GM12872 (cell line): ENCODE data around the gene TNFRSF8.

Source experiments
- CTCF ChIP-seq: IDR thresholded peaks from 3 replicates; pipeline ENCODE4 v1.5.1; 2011; ENCODE audit warnings: low read depth, mild to moderate bottlenecking, low read length, moderate library complexity; ENCODE audit not compliant: insufficient read depth

TNFRSF8 gene

GRCh38 chr1:12064073-12064969 lies 1.2 kb downstream of the TNFRSF8 start:
- TF ChIP-seq CTCF, result no peak

DNA sequence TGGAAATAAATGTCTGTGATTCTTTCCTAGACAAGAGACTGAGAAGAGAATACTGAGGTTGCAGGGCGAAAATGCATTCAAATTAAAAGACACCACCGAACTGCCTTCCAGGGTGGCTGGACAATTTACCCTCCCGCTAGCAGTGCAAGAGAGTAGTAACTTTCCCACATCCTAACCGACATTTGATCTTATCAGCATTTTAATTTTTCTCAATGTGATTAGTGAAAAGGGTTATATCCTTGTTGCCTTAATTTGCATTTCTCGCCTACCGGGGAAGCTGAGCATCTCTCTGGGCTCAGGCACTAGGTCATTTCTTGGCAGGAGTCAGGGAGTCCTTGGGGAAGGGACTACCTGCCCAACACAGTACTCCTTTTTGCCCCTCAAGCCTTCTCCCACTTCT lies 2.8 kb downstream of the TNFRSF8 start:
- TF ChIP-seq CTCF, result no peak

- TF ChIP-seq CTCF, result no peak
Measured at GRCh38 chr1:12067900-12068821, 5.1 kb downstream of the TNFRSF8 start.

GRCh38 chr1:12069623-12070244 lies 6.6 kb downstream of the TNFRSF8 start:
- no peak for TF ChIP-seq CTCF

DNA sequence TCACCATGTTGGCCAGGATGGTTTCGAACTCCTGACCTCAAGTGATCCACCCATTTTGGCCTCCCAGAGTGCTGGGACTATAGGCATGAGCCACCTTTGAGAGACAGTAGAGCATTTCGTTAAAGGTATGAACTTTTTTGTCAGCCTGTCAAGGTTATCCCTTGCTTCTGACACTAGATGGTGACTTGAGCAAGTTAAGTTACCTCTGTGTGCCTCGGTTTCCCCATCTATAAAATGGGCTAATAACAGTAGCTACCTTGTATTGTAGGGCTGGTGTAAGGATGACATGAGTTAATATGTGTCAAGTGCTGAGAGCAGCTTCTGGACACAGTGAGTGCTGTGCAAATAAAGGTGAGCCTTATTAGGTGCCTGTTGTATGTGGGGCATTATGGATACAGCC lies 8.8 kb downstream of the TNFRSF8 start:
- no peak for TF ChIP-seq CTCF

GRCh38 chr1:12072741-12073140 lies 9.6 kb downstream of the TNFRSF8 start:
- TF ChIP-seq CTCF, result no peak

DNA sequence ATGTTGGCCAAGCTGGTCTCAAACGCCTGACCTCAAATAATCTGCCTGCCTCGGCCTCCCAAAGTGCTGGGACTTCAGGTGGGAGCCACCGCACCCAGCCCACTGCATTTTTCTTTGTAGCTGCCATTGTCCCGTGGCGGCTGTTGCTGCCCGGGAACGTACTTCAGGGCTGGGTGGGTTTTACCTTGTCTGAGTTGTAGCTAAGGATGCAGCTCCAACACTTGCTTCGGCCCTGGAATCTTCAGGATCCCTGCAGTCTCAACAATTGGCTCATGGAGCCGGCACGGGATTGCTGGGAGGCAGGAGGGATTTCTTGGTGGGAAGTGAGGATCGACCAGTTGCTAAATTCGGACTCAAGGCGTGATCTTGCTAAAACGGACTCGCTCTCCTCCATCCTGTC lies 10.7 kb downstream of the TNFRSF8 start:
- TF ChIP-seq CTCF, result no peak
